OCI-LY1 (cell line): ENCODE results near the gene FAS.

Experiments
- CTCF ChIP-seq: fragments of 200-600 bp; sonication (generic), shearing (Covaris generic); IDR thresholded peaks from 2 replicates; pipeline ENCODE4 v1.5.1; 2017; ENCODE audit warnings: mild to moderate bottlenecking, antibody characterized with exemption, low read length, moderate library complexity, mixed read lengths
- EZH2 ChIP-seq: fragments of 200-600 bp; sonication (generic), shearing (Covaris generic); IDR thresholded peaks from 2 replicates; pipeline ENCODE4 v1.8.0; 2017; ENCODE audit warnings: borderline replicate concordance, mixed run types, mild to moderate bottlenecking, antibody characterized with exemption, low read length, moderate library complexity, mixed read lengths

- TF ChIP-seq CTCF (no peak), EZH2 (no peak)
These were observed 11.0 kb upstream of the FAS start for GRCh38 chr10:88979603-88980002.
